ENCODE measurements around the gene FAF2.

The FAF2 gene

DNA sequence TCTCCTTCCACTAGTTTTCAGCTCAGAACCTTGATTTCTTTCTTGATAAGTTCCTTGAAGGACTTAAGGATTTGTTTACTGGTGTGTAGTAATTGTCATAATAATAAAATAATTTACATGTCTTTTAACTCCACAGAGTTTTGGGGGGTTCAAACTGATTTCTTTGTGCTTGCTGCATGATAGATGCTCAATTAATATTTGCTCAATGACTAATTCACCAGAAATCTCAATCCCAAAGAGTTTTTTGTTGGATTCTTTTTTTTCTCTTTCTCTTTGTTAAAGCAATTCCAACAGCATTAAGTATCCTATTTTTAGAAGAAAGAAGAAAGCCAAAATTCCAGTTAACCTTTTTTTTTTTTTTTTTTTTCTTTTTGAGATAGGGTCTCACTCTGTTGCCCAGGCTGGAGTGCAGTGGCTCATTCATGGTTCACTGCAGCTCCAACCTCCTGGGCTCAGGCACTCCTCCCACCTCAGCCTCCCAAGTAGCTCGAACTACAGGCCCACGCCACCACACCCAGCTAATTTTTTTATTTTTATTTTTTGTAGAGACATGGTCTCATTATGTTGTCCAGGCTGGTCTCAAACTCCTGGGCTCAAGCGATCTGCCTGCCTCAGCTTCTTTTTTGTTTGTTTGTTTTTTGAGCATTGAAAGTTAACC lies 10.8 kb downstream of the FAF2 start:
- H3K4me3 ChIP-seq (ENCODE audit: low read length), result no peak overlapping the region
- DNase-seq (ENCODE audit: low read depth), result no peak
- TF ChIP-seq, protein P1, sequence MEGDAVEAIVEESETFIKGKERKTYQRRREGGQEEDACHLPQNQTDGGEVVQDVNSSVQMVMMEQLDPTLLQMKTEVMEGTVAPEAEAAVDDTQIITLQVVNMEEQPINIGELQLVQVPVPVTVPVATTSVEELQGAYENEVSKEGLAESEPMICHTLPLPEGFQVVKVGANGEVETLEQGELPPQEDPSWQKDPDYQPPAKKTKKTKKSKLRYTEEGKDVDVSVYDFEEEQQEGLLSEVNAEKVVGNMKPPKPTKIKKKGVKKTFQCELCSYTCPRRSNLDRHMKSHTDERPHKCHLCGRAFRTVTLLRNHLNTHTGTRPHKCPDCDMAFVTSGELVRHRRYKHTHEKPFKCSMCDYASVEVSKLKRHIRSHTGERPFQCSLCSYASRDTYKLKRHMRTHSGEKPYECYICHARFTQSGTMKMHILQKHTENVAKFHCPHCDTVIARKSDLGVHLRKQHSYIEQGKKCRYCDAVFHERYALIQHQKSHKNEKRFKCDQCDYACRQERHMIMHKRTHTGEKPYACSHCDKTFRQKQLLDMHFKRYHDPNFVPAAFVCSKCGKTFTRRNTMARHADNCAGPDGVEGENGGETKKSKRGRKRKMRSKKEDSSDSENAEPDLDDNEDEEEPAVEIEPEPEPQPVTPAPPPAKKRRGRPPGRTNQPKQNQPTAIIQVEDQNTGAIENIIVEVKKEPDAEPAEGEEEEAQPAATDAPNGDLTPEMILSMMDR (conservative IDR thresholded peaks at IDR 0.05; ENCODE audit: low read depth, low read length), result no peak

- H3K4me3 ChIP-seq (ENCODE audit: low read length), result no peak overlapping the region
- TF ChIP-seq, protein P1 (conservative IDR thresholded peaks at IDR 0.05; ENCODE audit: low read depth, low read length), result no peak
- DNase-seq (ENCODE audit: low read depth), result no peak
Observed at GRCh38 chr5:176461349-176461748, 13.2 kb downstream of the FAF2 start.

DNA sequence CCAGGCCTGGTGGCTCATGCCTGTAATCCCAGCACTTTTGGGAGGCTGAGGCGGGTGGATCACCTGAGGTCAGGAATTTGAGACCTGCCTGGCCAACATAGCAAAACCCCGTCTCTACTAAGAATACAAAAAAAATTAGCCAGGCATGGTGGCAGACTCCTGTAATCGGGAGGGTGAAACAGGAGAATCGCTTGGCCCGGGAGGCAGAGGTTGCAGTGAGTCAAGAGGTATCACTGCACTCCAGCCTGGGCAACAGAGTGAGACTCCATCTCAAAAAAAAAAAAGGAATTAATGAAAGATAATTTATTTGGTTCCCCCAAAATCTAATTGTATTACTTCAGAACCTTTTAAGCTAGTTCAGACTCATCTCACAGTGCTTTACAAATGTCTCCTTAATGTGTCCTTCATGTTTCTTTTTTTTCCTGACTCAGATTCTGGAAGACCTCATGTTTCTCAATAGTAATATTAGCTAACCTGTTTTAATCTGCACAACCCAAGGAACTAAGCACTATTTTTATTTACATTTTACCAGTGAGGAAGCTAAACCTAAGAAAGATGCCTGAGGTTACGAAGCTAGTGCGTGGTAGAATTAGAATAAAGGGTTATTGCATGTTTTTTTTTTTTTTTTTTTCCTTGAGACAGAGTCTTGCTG lies 15.1 kb downstream of the FAF2 start:
- TF ChIP-seq, protein P1 (conservative IDR thresholded peaks at IDR 0.05; ENCODE audit: low read depth, low read length), result no peak
- DNase-seq (ENCODE audit: low read depth), result no peak
- H3K4me3 ChIP-seq (ENCODE audit: low read length), result no peak overlapping the region

GRCh38 chr5:176466245-176466871 lies 18.2 kb downstream of the FAF2 start:
- no peak overlapping the region for H3K4me3 ChIP-seq (ENCODE audit: low read length)
- TF ChIP-seq, protein P1 (conservative IDR thresholded peaks at IDR 0.05; ENCODE audit: low read depth, low read length), result no peak
- no peak for DNase-seq (ENCODE audit: low read depth)

DNA sequence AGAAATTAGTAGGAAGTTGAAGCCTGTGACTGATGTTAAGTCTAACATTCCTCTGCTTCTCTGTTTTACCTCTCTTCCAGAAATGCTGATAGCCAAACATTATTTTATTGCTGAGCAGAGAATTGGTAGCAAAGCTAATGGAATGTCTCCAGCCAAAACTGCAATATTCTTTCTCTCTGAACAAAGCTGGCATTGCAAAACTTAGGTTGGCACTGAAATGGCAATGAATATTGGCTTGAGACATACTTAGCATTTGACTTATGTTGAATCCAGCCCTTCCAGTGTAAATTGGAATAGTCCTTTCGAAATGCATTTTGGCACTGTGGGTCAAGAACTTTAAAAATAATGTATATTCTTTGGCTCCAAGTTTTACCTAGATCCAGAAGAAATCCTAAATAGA lies 21.1 kb downstream of the FAF2 start:
- H3K4me3 ChIP-seq (ENCODE audit: low read length), result no peak overlapping the region
- TF ChIP-seq, protein P1 (conservative IDR thresholded peaks at IDR 0.05; ENCODE audit: low read depth, low read length), result no peak
- no peak for DNase-seq (ENCODE audit: low read depth)

- TF ChIP-seq, protein P1 (conservative IDR thresholded peaks at IDR 0.05; ENCODE audit: low read depth, low read length), result no peak
- DNase-seq (ENCODE audit: low read depth), result no peak
- H3K4me3 ChIP-seq (ENCODE audit: low read length), result no peak overlapping the region
Observed at GRCh38 chr5:176470539-176470938, 22.4 kb downstream of the FAF2 start.
